DMS 273 (cell line): Measurements from ENCODE around the gene NRSN2.
A peak's percentile ranks its signal among the peaks of the same experiment; 100 is the strongest.

Experiments
- DNase-seq: peaks from one replicate; lab custom pipeline; 2025; ENCODE audit not compliant: unreplicated experiment; lab: John Stamatoyannopoulos, UW

The NRSN2 gene

GRCh38 chr20:346640-347316, at the start of gene NRSN2:
TSS of gene NRSN2 (plus strand) at chr20:347111. CDS start at chr20:349644, 2,533 bp downstream.
- peak; percentile 96 for DNase-seq

GRCh38 chr20:297925-298775, 48.8 kb upstream of the NRSN2 start:
- DNase-seq: peak; percentile 75

- DNase-seq: no peak
Observed at GRCh38 chr20:298776-299391, 48.0 kb upstream of the NRSN2 start.

GRCh38 chr20:300345-300990, 46.4 kb upstream of the NRSN2 start:
- DNase-seq: no peak

- no peak for DNase-seq
Observed at GRCh38 chr20:301886-302848, 44.7 kb upstream of the NRSN2 start.

- DNase-seq: no peak
Observed at GRCh38 chr20:305745-306144, 41.2 kb upstream of the NRSN2 start.

GRCh38 chr20:308427-309038, 38.4 kb upstream of the NRSN2 start:
- DNase-seq: no peak

GRCh38 chr20:309306-309840, 37.5 kb upstream of the NRSN2 start:
- no peak for DNase-seq

GRCh38 chr20:309841-310644, 36.9 kb upstream of the NRSN2 start:
- DNase-seq: peak; percentile 94

- no peak for DNase-seq
Observed at GRCh38 chr20:310645-311044, 36.3 kb upstream of the NRSN2 start.

GRCh38 chr20:311609-312008, 35.3 kb upstream of the NRSN2 start:
- DNase-seq: no peak

GRCh38 chr20:312067-312466, 34.8 kb upstream of the NRSN2 start:
- DNase-seq: no peak

- no peak for DNase-seq
Observed at GRCh38 chr20:312866-313265, 34.0 kb upstream of the NRSN2 start.

- DNase-seq: no peak
Observed at GRCh38 chr20:313402-313801, 33.5 kb upstream of the NRSN2 start.

- no peak for DNase-seq
Observed at GRCh38 chr20:313948-314347, 33.0 kb upstream of the NRSN2 start.

- DNase-seq: no peak
Observed at GRCh38 chr20:316316-317068, 30.4 kb upstream of the NRSN2 start.

- DNase-seq: peak; percentile 98
Observed at GRCh38 chr20:324177-325044, 22.5 kb upstream of the NRSN2 start.
